T-helper 1 cell (primary cell): ENCODE measurements around the gene PTPRD.

Source experiments
- DNase-seq, 5 donors: peaks; one replicate each; pipeline ENCODE4 v3.0.0-alpha.2; 2012 to 2020

Gene PTPRD

DNA sequence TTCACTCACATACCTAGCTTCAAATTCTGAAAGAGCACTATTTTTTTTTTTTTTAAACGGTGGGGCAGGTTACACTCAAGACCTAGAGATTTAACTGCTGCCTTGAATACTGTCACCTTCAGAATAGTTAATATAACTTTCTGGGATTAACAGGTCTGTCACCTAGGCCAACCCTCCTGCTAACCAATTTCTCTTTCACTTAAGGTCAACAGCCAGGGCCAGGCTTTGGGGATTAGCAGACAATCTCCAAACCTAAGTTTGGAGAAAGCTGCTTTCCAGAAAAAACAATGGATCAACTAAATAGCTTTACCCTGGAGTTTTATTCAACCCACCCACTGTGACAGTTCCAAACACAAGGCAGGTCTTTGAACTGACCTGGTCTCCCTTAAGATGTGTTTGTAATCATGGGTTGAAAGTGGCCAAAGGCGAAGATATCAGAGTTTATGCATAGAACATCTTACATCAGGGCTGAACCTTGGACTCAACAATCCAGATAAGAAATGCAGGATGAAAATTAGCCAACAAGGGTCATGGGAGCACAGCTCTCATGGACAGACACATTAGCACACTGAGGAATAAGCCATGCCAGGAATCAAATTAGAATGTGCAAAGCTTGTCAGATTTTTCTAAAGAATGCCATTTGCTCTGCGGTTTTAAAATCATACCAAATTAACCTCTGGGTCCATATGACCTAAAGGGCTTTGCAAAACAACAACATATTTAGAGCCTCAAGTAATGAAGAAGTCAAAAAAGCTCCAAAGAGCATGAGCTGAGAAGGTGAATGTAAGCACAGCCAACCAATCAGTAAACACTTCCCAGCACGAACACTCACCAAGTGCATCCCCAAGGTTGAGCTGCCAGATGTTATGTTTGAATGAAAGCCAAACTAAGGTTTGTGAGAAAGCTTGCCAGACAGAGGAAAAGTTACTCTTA lies 2274.7 kb downstream of the PTPRD start:
- no peak for DNase-seq

DNA sequence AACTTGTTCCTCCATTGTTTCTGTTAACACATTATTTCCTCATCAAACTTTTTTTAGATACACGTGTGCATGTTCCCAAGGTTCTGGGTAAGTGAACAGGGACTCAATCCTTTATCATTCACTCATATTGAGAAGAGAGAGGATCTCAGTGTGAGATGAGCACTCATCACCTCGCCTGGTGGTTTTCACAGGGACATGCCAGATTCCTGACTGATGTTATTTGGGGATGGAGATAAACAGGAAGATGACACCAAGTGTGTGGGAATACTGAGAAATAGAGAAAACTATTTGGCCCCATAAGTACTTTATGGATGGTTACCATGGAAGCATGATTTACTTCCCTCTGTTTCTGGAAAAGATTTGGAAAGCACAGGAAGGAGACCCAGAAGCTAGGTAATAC lies 2279.9 kb downstream of the PTPRD start:
- DNase-seq: no peak

DNA sequence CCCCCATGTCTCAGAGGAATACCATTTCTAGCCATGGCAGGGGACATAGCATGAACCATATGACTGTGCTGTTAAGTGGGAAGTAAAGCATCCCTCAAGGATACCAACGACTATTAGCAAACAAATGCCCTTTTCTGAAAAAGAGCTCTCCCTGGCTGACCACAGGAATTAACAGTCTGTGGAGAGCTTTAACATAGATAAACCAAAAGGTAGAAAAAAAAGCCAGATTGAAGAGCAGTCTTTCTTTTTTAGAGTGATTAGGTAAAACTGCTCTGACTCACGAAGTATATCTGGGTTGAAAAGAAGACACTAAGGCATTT lies 2280.5 kb downstream of the PTPRD start:
- no peak for DNase-seq

DNA sequence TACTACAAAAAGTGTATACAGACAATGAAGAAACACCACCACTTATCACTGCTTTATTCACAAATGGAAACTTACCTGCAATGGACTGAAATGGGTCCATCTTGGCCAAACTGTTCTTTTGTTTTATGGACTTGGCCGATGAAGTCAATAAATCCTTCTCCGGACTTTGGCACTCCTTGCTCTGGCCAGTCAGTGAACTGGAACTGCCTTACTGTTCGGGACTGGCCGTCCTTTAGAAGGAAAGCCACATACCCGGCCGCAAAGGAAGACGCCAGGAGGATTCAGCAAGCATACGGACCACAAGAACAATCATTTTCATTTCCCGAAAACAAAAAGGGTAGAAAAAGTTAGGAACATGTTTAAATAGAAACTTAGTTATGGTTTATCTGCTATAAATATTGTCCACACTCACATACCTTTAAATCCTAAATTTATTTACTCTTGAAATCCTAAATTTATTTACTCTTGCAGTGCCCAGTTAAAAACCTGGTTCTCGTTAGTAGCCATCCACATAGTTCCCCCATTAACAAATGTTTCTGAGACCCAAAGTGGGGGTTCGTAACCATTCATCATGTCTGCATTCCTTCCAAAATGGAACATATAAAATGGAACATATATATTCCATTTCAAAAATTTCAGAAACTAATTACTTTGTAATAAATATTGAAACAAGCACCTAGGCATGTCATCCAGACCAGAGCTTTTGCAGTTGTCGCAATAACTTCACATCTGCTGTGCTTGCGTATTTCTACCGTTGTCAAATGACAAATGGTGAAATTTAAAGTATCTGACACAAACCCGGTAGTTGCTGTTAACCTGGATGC lies 2281.1 kb downstream of the PTPRD start:
- DNase-seq: no peak

DNA sequence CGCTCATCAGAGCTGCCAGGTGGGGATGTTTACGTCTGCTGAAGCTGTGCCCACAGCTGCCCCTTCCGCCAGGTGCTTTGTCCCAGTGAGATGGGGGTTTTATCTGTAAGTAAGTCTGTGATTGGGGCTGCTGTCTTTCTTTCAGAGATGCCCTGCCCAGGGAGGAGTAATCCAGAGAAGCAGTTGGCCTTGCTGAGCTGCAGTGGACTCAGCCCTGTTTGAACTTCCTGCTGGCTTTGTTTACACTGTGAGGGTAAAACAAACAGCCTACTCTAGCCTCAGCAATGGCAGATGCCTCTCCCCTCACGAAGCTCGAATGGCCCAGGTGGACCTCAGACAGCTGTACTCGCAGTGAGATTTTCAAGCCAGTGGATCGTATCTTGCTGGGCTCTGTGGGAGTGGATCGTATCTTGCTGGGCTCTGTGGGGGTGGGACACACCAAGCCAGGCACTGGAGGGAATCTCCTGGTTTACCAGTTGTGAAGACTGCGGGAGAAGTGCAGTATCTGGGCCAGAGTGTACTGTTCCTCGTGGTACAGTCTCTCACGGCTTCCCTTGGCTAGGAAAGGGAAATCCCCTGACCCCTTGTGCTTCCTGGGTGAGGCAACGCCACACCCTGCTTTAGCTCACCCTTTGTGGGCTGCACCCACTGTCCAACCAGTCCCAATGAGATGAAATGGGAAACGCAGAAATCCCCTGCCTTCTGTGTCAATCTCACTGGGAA lies 2283.1 kb downstream of the PTPRD start:
- no peak for DNase-seq

DNA sequence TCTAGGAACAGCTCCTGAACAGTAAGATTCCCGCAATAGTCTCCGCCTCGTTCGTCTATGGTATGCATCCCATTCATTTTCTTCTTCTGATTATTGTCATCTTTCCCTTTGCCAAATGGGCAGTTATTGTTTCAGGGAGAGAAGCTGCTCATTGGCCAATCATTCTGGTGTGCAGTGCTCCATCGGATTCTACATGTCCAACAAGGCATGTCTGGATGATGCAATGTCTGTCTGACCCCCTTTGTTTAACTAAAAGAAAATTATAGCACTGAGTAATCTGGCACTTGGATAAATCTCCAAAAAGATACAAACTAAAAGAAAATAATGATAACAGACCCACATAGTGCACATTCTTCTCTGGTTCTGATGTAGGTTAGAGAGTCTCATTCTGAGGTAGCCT lies 2297.6 kb downstream of the PTPRD start:
- no peak for DNase-seq

DNA sequence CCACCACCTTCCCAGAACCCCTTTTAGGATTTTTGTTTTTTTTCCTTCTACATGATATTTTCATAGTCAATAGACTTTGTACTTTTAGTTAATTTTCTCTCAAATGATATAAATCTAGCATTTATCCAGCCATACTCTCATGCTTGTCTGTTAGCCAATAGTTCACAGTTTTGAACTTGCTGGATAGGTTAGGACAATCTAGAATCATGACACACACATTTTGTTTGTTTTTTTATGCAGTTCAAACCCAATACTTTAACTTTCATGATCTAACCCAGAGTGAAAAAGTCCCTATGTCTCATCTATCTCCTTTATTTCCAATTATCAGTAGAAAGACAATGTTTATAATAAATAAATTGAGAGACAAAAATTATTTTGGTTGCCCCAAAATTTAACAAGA lies 2303.5 kb downstream of the PTPRD start:
- DNase-seq: no peak

DNA sequence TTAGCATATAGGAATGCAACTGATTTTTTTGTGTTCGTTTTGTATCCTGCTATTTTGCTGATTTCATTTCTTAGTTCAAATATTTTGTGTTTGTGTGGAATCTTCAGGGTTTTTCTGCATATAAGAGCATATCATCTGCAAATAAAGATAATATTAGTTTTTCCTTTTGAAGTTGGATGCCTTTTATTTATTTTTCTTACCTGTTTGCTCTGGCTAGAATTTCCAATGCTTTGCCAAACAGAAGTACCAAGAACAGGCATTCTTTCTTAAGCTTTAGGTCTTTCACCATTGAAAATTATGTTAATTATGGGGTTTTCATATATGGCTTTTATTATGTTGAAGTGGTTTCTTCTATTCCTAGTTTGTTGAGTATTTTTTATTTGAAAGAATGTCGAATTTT lies 2308.1 kb downstream of the PTPRD start:
- DNase-seq: no peak

DNA sequence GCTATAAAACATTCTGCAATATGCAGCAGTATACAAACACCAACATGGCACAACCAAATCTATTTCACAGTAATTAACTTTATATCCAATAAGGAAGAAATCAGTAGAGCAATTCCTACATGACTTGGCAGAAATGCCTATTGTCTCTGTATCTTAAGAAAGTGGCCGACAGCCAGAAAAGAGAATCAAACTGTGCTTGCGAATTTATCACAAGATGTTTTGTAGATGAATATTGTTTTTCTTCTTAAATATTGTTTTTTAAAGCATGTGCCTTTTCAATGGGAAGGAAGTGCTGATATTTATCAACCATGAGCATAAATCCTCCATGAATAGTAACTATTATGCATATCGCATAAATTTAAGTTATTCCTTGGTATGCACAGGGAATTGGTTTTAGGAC lies 2311.5 kb downstream of the PTPRD start:
- no peak for DNase-seq

DNA sequence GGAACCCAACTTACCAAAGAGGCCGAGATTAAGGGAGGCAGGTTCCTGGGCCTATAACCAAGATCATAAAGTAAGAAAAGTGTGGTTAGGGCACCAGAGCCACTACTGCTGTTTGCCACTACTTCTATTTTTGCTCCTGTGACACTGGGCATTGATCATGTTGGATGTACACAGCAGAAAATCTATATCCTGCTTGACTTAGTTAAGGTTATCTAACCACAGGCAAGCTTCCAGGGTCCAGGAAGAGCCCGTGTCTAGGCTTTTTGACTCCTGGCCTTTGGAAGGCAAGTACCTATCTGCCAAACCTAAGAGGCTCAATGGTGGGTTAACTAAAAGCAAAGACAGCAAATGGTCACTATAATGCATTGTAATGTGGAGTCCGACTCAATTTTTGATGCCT lies 2315.8 kb downstream of the PTPRD start:
- DNase-seq: no peak

DNA sequence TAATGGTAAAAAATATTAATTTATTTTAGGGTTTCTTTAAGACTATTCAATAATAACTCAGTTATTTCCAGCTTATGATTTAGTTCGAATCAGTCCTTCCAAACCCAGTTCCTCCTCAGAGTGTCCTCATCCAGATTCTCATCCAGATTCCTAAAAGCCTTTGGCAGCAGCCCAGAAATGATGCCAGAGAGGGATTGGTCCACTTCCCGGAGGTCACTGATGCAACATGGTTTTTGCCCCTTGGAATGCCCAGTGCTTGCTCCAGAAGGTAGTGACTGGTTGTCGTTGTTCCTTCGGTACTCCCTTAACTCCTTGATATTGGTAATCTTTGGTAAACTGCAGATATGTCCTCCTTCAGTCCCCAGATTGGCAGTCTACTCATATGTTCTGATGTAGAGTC lies 2320.1 kb downstream of the PTPRD start:
- no peak for DNase-seq

DNA sequence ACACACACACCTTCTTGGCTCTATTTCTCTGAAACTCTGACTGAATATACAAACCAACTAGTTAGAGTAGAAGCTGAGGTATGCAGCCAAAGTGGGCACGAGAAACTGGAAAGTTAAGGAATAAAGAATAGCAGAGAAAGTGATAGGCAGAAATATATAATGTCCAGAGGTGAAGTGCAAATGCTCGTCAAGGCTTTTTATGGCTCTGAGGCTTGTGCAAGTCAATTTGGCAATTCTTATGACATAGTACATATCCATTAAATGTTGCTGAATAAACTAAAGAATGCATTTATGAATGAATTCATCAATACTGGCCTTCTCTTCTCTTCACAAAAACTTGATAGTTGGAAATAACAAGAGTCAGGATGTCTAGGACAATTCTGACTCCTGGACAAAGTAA lies 2323.1 kb downstream of the PTPRD start:
- no peak for DNase-seq

DNA sequence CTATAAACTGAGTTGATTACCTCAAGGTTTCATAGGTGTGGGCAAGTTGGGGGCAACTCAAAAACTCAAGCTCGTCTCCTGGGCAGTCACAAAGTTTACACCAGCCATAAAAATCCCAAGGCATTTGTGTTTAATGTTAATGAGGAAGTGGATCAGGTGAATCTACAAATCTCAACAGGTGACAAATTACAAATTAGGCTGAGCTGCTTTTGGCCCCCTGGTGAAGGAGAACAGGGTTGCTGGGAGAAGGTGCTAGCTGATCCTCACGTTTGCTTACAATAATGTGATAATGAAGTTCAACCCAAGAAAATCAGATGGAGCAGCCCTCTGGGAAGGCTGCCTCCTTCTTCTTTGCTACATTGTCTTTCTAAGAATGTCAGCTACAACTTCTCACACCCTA lies 2324.8 kb downstream of the PTPRD start:
- no peak for DNase-seq

DNA sequence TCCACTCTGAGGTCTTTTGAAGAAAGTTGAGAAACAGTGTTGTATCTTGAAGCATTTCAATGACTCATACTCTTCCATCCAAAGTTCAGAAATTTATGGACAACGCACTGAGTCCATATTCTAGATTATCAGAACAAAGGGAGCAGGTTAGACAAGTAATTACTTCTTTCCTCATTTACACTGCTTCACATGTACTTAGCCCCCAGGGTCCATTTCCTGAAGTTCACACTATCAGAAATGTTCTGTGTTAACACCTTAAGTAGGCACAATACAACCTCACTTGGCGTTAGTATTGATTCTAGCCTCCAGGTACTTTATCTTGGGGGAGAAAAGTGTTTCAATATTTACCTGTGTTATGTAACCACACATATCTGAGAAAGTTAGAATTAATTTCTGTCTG lies 2325.3 kb downstream of the PTPRD start:
- DNase-seq: no peak

DNA sequence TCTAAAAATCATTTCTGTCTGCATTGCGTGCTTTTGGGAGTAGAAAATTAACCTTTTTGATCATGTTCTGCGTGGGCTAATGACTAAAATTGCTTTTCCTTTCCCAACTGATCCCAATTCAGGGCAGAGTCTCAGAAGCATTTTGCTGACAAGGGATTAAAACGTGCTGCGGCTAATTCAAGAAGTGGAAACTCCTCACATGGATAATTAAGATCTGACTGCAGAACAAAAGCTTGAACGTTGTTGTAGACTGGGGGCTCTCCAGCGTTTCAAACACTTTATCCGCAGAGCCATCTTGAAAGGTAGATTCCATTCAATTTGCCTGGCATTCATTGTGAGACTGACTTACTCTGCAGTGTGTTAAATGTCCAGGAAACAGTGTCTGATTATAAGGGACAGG lies 2327.9 kb downstream of the PTPRD start:
- DNase-seq: no peak

DNA sequence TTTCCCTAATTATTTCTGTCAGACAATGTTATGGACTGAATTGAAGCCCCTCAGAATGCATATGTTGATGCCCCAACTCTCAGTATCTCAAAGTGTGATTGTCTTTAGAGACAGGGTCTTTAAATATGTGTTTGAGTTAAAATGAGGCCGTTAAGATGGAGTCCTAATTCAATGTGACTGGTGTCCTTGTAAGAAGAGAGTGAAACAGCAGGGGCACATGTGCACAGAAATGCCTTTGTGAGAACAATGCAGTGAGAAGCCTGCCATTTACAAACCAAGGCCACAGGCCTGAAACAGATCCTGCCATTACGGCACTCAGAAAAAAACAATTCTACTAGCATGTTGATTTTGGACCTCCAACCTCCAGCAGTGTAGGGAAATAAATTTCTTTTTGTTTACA lies 2330.3 kb downstream of the PTPRD start:
- no peak for DNase-seq

DNA sequence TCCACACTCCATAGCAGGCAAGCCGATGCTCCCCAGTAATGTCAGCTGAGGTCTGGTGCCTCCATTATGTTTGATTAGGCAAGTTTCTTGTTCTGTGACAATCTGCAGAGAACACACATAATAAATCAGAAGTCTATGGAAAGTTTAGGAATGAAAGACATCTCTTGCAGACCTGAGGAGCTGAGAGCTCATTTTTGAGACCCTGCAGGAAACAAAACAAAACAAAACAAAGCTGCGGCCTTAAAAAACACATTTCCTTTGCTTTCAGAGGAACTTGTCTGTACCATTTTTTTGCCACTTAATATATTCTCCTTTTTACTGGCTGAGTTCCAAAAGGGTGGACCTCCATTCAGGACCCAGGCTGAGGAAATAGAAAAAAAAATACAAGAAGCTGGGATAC lies 2332.0 kb downstream of the PTPRD start:
- no peak for DNase-seq

DNA sequence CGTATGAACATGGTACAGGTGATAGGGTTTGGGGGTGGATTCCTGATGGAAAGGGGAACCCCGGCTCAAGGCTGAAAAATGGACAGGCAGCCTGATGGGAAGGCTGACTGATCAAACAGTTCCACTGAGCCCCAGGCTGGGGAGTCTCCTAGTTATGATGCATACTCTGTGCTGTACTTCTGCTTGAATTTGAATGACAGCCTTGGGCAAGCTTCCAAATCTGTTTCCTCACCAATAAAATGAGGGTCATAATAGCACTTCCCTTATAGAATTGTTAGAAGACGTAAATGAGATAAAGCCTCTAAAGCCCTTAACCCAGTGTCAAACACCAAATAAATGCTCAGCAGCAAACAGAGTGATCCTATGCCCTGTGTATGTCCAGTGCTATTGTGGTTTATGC lies 2334.8 kb downstream of the PTPRD start:
- no peak for DNase-seq

DNA sequence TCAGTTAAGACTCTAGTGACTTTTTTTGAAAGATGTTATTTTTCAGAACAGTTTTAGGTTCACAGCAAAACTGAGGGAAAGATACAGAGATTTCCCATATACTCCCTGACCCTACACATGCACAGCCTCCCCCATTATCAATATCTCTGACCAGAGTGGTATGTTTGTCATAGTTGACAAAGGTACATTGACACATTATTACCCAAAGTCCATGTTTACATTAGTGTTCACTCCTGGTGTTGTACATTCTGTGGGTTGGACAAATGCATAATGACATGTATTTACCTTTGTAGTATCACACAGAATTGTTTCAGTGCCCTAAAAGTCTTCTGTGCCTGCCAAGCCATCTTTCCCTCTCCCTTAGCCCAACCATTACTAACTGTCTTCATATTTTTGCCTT lies 2342.6 kb downstream of the PTPRD start:
- no peak for DNase-seq

DNA sequence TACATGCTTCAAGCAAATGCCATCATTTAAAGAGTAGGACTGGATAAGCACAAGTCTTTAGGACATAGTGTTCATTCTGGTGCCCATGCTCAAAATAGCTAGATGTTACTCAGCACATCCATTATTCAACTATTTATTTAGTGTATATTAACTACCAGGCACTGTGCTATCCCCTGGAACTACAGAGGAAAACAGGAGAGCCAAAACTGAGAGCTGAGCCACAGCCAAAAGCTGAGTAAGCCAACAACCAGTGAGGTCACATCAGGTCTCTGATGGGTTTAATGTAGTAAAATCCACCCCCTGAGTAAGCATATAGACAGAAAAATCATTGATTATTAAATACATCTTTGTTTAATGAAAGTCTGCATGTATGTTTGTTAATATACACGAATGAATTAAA lies 2343.9 kb downstream of the PTPRD start:
- DNase-seq: no peak

DNA sequence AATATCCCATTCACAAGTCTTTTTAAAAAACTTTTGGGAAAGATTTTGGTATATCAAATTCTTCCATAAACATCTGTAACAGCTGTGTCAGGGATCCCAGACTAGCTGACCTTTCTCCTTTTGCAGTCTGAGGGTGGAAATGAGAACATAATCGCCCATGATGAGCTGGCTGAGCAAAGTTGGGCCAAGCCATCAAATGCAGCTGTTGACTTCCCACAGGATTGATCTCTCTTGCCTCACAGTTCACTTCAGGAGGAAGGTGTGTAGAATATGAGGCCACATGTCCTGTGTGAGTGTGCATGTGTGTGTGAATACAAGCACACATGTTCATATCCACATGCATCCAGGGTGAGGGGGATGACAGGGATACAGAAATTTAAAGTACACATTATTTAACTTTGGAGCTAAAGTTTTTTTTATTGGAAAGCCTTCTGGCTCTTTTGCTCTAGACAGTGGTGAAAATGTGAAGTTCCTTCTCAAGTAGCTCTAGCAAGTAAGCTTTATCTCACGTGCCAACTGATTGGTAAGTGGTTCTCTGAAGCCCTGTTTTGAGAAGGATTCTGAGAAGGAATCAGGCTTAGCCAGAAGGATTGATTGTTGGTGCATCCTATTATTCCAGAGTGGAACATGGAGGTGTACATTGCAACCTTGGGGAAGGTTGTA lies 2344.5 kb downstream of the PTPRD start:
- no peak for DNase-seq

DNA sequence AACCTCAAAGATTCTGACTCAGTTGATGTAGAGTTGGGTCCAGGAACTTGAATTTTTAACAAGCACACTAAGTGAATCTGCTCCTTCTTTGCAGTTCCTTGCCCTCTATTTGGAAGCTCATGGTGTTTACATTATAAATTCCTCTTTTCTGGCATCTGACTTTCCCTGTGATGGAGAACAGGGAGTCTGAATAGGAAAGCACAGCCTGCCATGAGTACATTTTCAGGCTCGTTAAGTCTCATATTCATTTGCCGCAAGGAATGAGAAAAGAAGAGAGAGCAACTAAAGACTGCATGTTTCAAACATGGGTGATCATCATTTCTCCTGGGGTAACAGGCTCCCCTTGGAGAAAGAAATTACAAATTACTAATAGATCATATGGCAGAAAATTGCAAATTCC lies 2345.2 kb downstream of the PTPRD start:
- DNase-seq: no peak

DNA sequence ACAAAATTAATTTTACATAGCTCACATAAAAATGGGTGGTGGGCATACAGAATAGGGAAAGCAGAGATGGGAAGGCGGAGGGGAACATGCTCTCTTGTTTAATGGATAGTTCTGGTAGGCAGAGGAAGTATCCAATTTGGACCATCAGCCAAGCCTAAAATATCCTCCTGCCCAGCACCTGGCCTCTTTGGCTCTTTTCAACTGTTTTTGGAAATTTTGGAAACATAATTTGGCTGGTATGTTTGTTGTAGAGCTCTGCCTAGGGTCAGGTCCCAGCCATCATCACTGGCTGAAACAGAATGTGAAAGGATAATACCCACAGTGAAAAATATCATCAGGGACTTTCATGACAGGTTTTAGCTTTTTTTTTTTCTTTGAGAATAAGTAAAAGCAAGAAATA lies 2345.9 kb downstream of the PTPRD start:
- no peak for DNase-seq
